Muscle layer of duodenum (tissue), 2 donors: ENCODE results near the gene METTL1.

ENCODE experiments used
- H3K27ac ChIP-seq: one replicate; pipeline ENCODE4 v1.7.0; 2013; ENCODE audit warnings: mild to moderate bottlenecking, low read length
- H3K27me3 ChIP-seq: one replicate; pipeline ENCODE4 v1.7.0; 2013; ENCODE audit warnings: low read depth, mild to moderate bottlenecking, control low read depth, low read length
- H3K36me3 ChIP-seq, 2 donors: one replicate each; pipeline ENCODE4 v1.7.0; 2013; ENCODE audit warnings: low read length in 2 of 2, control low read depth in 1 of 2, mild to moderate bottlenecking in 1 of 2; ENCODE audit not compliant: insufficient read depth in 2 of 2, control insufficient read depth in 1 of 2
- H3K4me1 ChIP-seq, 2 donors: one replicate each; pipeline ENCODE4 v1.7.0; 2013; ENCODE audit warnings: low read length in 2 of 2, mild to moderate bottlenecking in 2 of 2, control low read depth in 1 of 2, moderate library complexity in 1 of 2; ENCODE audit not compliant: insufficient read depth in 2 of 2, control insufficient read depth in 1 of 2
- H3K4me3 ChIP-seq, 2 donors: one replicate each; pipeline ENCODE4 v1.7.0; 2013; ENCODE audit warnings: low read length in 2 of 2, low read depth in 1 of 2, mild to moderate bottlenecking in 1 of 2
- H3K9me3 ChIP-seq, 2 donors: one replicate each; pipeline ENCODE4 v1.7.0; 2013; ENCODE audit warnings: low read length in 2 of 2, control low read depth in 1 of 2, mild to moderate bottlenecking in 1 of 2; ENCODE audit not compliant: control insufficient read depth in 1 of 2
- donor health status: healthy.

The METTL1 gene

DNA sequence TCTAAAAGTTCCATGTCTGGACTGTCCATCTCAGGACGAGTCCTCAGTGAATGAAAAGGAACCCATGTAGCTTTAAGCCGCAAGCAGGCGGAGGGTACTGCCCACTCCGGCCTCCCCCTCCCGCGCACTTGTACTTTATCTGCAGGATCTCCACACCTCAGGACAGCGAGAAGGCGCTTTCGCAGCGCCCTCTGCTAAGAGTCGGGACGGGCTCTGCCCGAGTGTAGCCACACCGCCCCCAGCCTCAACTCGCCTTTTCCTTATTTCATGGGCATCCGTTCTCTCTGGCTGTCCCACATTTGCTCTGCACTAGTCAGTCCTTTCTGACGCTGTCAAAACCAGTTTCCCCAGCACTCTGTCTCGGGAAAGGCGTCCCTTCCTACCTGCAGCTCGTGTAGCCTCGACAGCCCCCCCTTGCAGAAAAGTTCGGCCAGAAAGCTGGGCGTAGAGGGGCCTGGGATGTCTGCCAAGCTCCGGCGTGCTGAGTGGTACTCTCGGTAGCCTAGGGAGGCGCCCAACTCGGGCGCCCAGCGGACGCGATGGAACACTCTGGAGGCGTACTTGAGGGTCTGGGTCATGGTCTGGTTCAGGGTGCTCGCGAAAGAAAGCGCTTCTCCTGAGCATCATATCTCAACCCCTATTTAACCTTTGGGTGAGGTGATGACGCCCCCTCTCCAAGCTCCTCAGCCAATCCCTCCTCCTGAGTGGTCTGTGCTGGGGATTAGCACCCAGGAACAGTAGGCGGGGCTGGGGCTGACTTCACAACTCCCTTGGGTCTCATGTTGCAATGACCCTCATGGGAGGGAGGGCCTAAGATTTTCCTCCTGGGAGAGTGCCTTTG, 5.2 kb downstream of the METTL1 start, which contains the start of gene CYP27B1:
TSS of gene CYP27B1 (minus strand) at position 615 of the 841 bp plus-strand sequence. CDS start at position 578, 37 bp downstream.
- Histone ChIP-seq H3K4me1 (peaks cover 9 to 36% of the 10 kb centered on the region in 2 donors), H3K27me3 (peaks cover 36% of the 10 kb centered on the region), H3K27ac (no peak within 1 kb of the TSS), H3K4me3 (peak within 1 kb of the TSS; percentile 49 to 52), H3K9me3 (no peaks in the 10 kb centered on the region), H3K36me3 (peaks cover 4 to 7% of the 10 kb centered on the region in 2 donors)

DNA sequence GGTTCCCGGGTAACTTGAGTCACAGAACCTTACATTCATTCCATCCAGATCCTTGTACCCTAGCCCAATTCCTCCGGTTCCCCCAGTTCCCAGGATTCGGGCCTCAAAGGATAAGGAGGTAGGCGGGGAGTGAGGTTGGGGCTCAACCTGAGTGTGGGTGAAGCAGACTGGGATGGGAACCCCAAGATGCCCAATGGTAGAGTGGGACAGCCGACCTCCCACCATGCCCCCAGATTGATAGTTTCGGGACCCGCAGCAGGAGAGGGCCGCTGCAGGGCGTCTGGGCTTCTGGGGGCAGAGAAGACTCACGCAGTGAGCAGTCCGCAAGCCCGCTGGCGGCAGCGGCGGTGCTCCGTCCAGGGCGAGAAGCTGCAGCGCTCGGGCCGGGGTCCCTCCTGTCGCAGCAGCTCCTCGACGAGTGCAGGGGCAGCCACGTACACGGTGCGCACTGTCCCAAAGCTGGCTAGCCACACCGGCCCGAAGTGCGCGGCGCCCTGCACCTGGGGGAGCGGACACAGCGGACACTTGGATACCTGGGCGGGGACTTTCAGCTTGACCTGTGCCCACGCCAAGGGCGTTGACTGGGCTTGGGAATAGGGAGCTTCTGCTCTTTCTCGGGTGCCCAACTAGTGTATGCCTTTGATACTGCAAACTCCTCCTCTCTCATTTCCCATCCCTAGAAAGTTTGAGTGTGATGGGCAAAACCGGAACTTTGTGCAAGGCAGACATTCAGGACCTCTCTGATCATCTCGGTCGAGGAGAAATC, 6.0 kb downstream of the METTL1 start:
- H3K9me3 ChIP-seq: no peaks in the 10 kb centered on the region
- H3K27ac ChIP-seq: no peak overlapping the region
- H3K4me3 ChIP-seq: peak overlapping the region; percentile 49 to 52
- H3K36me3 ChIP-seq: peaks cover 4 to 7% of the 10 kb centered on the region in 2 donors
- H3K4me1 ChIP-seq: peaks cover 9 to 28% of the 10 kb centered on the region in 2 donors
- peaks cover 36% of the 10 kb centered on the region for H3K27me3 ChIP-seq

DNA sequence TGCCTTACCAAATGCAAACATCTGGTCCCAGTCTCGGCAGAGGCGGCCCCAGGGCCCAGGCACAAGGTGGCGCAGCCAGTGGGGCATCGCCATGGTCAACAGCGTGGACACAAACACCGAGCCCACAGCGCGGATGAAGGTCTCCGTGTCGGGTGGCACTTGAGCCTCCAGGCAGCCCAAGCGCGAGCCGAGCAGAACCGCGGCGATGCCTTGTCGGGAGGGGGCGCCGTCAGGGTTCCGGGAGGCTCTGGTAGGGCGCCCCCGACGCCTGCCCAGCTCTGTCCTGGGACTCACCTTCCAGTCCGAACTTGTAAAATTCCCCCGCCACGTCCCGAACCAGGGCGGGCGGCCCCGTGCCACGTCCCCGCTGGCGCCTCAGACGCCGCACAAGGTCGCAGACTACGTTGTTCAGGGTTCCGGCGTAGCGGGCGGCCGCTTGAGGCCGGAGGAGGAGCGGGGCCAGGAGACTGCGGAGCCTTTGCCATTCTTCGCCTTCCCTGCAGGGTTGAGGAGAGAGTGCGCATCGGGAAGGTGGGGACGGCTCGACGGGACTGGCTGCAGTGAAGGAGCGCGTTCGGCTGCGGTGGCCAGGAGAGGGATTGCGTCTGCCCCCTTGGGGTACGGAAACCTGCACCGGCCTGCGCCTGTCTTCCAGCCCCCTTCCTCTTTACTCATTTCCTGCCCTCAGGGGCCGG, 6.8 kb downstream of the METTL1 start:
- Histone ChIP-seq H3K9me3 (no peaks in the 10 kb centered on the region), H3K4me3 (peak overlapping the region; percentile 34 to 52), H3K27me3 (peaks cover 36% of the 10 kb centered on the region)

DNA sequence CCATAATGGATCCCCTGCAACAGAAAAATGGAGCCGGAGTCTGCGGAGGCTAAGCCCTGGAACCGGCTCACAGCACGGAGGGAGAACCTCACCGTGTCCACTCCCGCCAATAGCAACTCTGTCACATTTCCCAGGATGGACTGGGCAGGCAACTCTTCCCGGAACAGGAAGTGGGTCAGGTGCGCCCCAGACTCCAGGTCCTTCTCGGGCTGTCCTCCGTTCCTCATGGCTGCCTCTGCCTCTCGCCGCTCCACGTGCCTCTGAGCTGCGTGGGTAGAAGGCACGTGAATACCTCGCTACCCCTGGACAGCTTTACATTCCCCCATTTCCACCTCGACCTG, 7.3 kb downstream of the METTL1 start:
- peaks cover 2 to 4% of the 10 kb centered on the region in 2 donors for H3K36me3 ChIP-seq
- peaks cover 9 to 27% of the 10 kb centered on the region in 2 donors for H3K4me1 ChIP-seq
- no peaks in the 10 kb centered on the region for H3K9me3 ChIP-seq
- peak overlapping the region; percentile 34 to 52 for H3K4me3 ChIP-seq
- peaks cover 36% of the 10 kb centered on the region for H3K27me3 ChIP-seq
- no peak overlapping the region for H3K27ac ChIP-seq

More for the DNA sequence above, 6.8 kb downstream of the METTL1 start:
- Histone ChIP-seq H3K27ac (no peak overlapping the region), H3K4me1 (peaks cover 9 to 27% of the 10 kb centered on the region in 2 donors), H3K36me3 (peaks cover 4 to 7% of the 10 kb centered on the region in 2 donors)

DNA sequence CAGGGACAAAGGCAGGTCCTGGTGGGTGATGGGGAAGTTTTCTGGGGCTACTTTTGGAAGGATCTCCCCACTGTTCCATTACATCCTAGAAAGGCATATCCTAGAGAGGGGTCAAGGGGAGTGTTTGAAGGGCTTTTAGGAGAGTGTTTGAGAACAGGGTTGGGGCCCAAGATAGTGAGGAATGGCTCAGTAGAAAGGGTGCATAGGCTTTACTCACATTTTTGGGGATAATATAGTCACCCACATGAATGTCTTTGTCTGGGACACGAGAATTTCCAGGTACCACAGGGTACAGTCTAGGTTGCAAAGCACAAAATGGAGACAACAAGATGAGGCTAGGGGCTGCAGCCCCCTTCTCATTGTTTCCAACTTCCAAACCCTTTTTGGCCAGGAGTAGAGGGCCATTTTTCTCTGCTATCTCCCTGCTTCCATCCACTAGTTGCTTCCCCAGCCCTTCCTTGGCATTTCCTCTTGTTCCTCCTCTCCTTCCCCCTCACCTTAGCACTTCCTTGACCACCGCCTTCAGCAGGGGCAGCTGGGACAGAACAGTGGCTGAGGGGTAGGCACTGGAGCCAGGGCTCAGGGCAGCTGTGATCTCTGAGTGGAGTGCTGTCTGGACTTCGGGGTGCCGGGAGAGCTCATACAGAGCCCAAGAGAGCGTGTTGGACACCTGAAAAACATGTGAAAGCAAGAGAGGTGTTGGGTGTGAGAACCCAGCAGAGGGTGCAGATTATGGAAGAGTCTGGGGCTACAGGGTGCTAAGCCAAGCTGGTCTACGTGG, 7.8 kb downstream of the METTL1 start:
- Histone ChIP-seq H3K4me1 (peaks cover 9 to 27% of the 10 kb centered on the region in 2 donors), H3K27ac (no peak overlapping the region), H3K9me3 (no peaks in the 10 kb centered on the region), H3K36me3 (peaks cover 0 to 6% of the 10 kb centered on the region in 2 donors), H3K27me3 (peaks cover 36% of the 10 kb centered on the region), H3K4me3 (no peak overlapping the region)

DNA sequence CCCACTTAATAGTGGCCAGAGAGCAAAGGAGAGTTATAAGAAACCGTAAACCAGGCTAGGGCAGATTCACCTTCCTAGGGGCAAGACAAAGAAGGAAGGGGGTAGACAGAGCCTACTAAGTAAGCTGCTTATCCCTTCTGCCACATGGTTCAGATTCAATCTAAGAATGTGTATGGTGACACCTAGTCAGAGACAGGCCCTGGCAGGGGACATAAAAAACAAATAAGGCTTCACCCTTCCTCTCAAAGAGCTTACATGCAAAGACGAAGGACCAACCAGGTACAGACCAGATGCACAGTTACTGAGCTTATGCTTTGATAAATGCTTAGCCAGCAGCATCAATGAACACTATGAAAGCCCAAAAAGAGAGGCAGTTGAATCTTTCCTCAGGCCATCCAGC, 9.4 kb downstream of the METTL1 start:
- Histone ChIP-seq H3K27ac (no peak overlapping the region), H3K4me1 (peaks cover 9 to 27% of the 10 kb centered on the region in 2 donors), H3K9me3 (no peaks in the 10 kb centered on the region), H3K36me3 (peaks cover 10 to 19% of the 10 kb centered on the region in 2 donors), H3K27me3 (peaks cover 36% of the 10 kb centered on the region), H3K4me3 (no peak overlapping the region)

DNA sequence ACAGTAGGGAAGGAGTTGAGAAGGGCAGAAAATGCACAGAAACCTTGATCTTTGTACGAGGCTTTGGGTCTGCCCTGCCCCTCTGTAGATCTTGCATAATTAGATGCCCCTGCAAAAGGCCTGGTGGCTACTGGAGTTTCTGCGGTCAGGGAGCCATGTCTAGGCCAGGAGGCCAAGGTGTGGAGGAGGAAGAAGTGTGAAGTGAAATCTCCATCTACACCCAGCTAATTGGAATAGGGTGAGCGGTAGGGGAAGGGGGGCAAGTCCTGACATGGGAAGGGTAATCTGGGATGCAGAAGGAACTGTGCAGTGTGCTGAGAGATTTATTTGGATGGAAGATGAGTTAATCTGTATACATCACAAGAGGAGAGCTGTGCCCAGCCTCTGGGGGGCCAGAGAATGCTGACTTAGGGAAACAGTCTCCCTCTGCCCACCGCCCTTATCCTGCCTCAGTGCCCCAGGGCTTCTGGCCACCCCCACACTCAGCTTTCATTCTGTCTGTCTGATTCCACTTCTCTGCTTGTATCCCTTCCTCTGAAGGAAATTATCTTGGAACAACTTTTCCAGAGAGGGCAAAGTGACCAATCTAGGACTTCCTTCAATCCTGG, 10.4 kb downstream of the METTL1 start:
- no peak overlapping the region for H3K4me3 ChIP-seq
- H3K9me3 ChIP-seq: no peaks in the 10 kb centered on the region
- no peak overlapping the region for H3K27ac ChIP-seq
- H3K4me1 ChIP-seq: peaks cover 4 to 25% of the 10 kb centered on the region in 2 donors
- peaks cover 30% of the 10 kb centered on the region for H3K27me3 ChIP-seq
- peaks cover 10 to 20% of the 10 kb centered on the region in 2 donors for H3K36me3 ChIP-seq

DNA sequence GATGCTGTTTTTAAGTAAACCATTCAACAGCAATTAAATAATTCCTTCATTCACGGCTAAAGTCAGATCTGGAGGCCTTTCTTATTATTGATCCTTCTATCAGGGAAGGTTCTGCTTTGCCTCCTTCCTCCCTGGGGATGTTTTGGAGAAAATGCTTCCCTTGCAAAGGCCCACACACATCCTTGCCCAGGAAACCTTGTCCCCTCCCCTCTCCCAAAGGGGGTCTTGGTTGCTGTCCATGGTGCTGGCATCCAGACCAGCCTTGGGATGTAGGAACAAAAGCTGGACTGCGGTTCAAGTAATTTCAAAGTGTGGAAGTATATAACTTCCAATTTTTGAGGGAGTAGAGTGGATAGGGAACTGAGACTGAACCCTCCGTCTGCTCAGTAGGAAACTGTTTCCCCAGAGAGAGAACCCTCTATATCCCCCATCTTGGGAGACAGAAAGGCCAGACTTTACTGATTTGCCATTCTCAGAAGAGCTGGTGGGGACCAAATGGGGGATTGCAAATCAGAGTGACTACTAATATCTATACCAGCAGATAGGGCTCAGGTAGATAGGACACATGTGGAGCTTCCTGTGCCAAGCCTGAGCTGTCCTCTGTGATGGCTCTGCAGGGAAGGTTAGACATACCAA, 11.4 kb downstream of the METTL1 start:
- peaks cover 20% of the 10 kb centered on the region for H3K27me3 ChIP-seq
- H3K4me3 ChIP-seq: no peak overlapping the region
- peaks cover 10 to 20% of the 10 kb centered on the region in 2 donors for H3K36me3 ChIP-seq
- peaks cover 0 to 23% of the 10 kb centered on the region in 2 donors for H3K4me1 ChIP-seq
- no peaks in the 10 kb centered on the region for H3K9me3 ChIP-seq
- no peak overlapping the region for H3K27ac ChIP-seq

DNA sequence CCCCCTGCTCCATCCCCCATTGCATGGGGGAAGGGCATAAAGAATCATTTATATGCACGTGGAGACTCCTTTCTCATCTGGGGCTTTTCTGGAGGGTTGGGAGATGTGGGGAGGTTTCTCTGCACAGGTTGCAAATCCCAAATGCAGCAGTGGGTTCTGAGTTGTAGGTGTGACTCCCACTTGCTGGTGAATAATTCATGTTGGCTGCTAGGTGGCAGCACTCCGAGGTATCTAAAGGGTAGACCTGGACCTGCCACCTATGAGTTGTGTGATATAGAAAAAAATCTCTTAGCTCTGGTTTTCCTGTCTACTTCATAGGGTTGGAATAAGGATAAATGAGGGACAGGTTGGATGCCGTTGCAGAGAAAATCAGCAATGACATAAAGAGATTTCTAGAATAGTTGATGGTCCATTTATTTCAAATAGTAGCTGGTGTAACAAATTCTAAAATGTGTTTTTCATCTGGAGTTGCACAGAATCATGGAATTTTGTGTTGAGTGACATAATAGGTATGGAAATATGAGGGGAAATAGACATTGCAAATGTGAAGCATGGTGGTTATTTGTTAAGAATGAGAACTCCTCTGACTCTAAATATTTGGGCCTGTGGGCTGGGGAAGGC, 12.4 kb downstream of the METTL1 start:
- peaks cover 2 to 16% of the 10 kb centered on the region in 2 donors for H3K4me1 ChIP-seq
- H3K27me3 ChIP-seq: peaks cover 10% of the 10 kb centered on the region
- H3K27ac ChIP-seq: no peak overlapping the region
- no peak overlapping the region for H3K4me3 ChIP-seq
- peaks cover 10 to 20% of the 10 kb centered on the region in 2 donors for H3K36me3 ChIP-seq
- no peaks in the 10 kb centered on the region for H3K9me3 ChIP-seq
